ENCODE results near the gene SLC44A5. TPM values are rescaled to one million over a fixed set of nuclear protein-coding genes. Genes with fewer than 3 reads are reported as not detected.
"Not testable (repeated sequence)": the region's sequence is repeated elsewhere in the genome, so short reads cannot be mapped to it uniquely, and the experiment has no call there.

The SLC44A5 gene
- total RNA-seq, 1 donor from 2014 or later: 5.3 TPM

GRCh38 chr1:75275631-75276030 is 335.3 kb downstream of the SLC44A5 start:
- no peak for DNase-seq (ENCODE audit: low spot score)

DNA sequence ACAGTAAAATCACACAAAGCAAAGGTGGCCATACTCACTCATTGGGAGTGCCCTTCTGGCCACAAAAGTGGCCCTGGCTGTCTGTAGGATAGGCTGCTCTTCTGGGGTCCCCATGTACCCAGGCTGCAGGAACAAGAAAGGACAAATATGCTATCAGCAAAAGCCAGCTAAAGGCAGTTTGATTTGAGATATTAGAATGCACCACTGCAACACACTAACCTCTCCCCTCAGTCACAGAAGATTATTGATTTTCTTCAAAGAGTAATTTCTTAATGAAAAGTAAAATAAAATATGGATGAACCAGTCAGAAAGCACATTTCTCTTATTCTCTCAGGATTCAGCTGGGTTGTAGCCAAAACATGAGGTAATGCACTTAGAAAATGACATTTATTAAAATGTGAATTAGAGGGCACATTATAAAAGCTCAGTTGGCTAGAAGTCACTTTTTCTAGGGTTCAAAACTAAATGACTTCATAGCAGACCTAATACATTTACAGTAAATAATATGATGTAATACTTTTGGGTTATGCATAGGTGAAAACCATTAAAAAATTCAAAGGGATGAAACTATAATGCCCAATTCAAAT is 335.9 kb downstream of the SLC44A5 start:
- DNase-seq (ENCODE audit: low spot score): no peak

GRCh38 chr1:75273110-75273509 is 337.8 kb downstream of the SLC44A5 start:
- no peak for DNase-seq (ENCODE audit: low spot score)

- DNase-seq (ENCODE audit: low spot score): peak; percentile 50
These were observed 345.1 kb downstream of the SLC44A5 start for GRCh38 chr1:75265792-75266191.

- DNase-seq (ENCODE audit: low spot score): no peak
These were observed 346.8 kb downstream of the SLC44A5 start for GRCh38 chr1:75264112-75264511.

GRCh38 chr1:75263616-75264015 is 347.3 kb downstream of the SLC44A5 start:
- not testable (repeated sequence) for DNase-seq (ENCODE audit: low spot score)

- DNase-seq (ENCODE audit: low spot score): not testable (repeated sequence)
These were observed 349.0 kb downstream of the SLC44A5 start for GRCh38 chr1:75261946-75262345.

- DNase-seq (ENCODE audit: low spot score): no peak
These were observed 352.6 kb downstream of the SLC44A5 start for GRCh38 chr1:75258351-75258750.

DNA sequence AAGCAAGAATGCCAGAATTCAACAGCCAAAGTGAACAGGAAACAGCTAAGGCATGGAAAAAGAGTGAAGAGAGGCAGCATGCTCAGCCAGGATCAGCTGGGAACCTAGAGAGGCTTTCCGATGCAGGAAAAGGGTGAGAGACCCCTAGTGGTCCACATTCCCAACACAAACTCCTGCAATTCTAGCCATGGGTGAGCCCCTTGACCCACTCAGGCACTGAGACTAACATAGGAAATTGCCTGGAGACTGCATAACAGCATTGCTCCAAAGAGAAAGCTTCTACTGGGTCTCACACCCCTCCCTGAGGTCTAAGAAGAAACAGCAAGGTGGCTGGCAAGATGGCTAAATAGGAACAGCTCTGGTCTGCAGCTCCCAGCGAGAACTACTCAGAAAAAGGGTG is 353.5 kb downstream of the SLC44A5 start:
- DNase-seq (ENCODE audit: low spot score): no peak

DNA sequence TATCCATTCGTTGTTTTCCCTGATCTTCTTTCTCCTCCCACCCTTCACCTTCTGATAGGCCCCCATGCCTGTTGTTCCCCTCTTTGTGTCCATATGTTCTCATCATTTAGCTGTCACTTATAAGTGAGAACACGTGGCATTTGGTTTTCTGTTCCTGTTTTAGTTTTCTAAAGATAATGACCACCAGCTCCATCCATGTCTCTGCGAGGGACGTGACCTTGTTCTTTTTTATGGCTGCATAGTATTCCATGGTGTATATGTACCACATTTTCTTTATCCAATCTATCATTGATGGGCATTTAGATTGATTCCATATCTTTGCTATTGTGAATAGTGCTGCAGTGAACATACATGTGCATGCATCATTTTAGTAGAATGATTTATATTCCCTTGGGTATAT is 360.8 kb downstream of the SLC44A5 start:
- not testable (repeated sequence) for DNase-seq (ENCODE audit: low spot score)

DNA sequence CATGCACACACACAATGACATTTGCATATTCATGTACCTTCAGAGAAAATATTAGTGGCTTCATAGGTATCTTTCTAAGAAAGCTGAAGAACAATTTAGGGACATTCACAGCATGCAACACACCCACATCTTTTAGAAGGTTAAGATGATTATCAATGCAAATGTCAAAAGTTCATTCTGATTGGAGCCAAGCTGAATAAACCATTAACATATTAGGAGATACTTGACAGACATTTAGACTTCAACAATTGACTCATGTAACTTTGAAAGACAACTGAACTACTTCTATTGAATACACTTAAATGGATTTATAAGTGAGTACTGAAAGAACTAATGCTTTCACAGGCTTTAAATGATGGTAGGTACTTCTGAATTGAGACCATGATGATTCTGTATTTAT is 365.7 kb downstream of the SLC44A5 start:
- no peak for DNase-seq (ENCODE audit: low spot score)

GRCh38 chr1:75243124-75243523 is 367.8 kb downstream of the SLC44A5 start:
- DNase-seq (ENCODE audit: low spot score): no peak

DNA sequence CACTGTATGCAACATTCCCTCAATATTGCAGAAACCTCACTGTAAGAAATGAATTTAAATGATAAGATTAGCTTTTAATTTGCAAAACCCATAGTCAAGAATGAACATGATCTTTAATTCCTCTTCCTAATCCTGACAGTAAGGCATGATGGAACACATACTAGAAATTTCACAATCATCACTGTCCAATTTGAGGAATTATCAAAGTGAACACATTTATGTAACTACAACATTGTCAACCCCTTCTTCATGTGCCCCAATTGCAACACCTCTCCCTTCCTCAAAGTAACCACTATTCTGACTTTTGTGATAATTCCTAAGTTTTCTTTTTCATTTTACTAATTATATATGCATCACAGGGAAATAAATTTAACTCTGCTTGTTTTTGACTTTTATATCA is 373.6 kb downstream of the SLC44A5 start:
- no peak for DNase-seq (ENCODE audit: low spot score)

GRCh38 chr1:75234562-75234961 is 376.4 kb downstream of the SLC44A5 start:
- no peak for DNase-seq (ENCODE audit: low spot score)

DNA sequence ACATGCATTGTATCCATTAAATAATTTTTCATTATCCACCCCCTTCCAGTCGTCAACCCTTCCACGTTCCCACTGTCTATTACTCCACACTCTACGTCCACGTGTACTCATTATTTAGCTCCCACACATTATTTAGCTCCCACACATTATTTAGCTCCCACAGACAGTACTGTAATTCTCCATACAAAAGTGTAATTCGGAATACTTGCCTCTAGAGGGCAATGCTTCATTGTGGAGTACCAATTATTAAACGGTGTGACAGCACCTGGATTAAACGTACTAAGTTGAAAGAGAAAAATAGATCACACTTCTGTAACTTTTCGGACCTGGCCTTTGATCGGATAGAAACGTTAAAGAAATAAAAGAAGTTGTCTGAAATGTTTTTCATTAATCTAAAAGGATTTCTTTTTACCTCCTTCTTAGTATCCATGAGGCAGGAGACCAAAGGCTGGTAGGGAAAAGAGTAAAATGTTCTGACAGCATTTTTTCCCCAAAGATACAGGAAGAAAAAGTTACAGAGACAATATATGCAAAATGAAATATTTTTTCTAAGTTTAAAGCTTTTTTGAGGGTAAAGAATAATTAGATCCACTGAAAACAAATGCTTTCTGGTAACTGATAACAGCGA is 377.5 kb downstream of the SLC44A5 start:
- peak; percentile 18 for DNase-seq (ENCODE audit: low spot score)

- DNase-seq (ENCODE audit: low spot score): no peak
These were observed 390.8 kb downstream of the SLC44A5 start for GRCh38 chr1:75220072-75220471.

DNA sequence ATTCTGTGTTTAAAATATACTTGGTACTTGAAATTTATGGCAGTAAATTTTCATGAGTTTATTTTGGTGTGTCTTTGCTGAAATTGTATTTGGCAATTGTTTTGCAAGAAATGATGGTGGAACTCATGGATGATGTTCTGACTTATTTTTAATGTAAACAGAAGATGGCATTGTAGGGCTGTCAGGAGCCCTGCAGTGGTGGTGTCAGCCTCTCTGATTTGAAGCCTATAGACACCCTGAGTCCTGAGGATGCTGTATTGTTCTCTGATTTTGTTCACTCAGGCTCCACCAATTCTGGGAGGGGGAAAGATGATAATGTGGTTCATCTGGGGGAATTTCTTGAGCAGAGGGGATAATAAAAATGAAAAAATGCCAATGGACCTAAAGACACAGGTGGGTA is 396.9 kb downstream of the SLC44A5 start:
- no peak for DNase-seq (ENCODE audit: low spot score)

DNA sequence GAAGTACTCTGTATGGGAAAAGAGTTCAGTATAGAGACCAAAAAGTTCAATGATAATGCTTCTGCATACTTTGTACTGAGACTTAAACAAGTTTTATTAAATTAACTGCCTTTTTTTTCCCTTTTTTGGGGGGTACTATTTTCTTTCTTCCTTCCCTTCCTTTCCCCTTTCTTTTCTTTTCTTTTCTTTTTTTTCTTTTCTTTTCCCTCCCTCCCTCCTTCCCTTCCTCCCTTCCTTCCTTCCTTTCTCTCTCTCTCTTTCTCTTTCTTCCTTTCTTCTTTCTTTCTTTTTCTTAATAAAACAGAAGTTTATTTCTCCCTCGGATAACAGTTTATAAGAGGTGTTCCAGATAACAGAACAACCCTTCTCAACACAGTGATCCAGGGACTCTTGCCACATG is 399.3 kb downstream of the SLC44A5 start:
- no peak for DNase-seq (ENCODE audit: low spot score)

DNA sequence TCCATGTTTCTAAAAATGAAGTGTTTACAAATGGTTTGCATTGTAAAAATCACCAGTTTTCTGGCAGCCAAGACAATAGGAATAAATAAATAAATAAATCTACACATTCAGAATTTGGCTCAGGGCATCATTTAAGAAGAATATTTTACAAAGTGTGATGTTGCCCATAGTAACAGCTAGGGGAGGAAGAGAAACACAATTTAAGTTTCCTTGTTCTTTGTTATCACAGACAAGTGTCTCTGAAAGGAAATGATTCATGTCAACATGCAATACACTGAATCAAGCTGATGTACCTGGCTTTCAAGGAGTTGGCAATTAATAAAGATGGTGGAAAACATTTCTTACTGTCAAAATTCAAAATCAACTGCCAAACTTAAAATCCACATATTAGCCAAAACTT is 402.1 kb downstream of the SLC44A5 start:
- no peak for DNase-seq (ENCODE audit: low spot score)

- peak; percentile 44 for DNase-seq (ENCODE audit: low spot score)
These were observed 407.3 kb downstream of the SLC44A5 start for GRCh38 chr1:75203415-75204277.

DNA sequence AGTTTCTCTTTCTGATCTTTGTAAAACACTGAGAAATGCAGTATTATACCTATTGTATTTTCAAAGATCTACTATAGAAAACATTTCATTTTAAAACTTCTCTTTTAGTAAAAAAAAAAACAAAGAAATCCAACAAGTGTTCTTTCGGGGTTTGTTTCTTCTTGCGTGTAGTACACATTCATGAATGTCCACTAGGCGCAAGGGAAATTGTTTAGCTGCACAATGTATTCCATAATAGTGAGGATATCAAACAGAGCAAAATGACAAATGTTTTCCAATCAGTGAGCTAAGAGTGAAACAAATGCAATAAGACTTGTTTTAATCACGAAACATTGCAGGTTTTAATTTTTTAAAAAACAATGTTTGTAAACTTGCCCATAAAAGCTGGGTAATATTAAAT is 408.2 kb downstream of the SLC44A5 start:
- no peak for DNase-seq (ENCODE audit: low spot score)

DNA sequence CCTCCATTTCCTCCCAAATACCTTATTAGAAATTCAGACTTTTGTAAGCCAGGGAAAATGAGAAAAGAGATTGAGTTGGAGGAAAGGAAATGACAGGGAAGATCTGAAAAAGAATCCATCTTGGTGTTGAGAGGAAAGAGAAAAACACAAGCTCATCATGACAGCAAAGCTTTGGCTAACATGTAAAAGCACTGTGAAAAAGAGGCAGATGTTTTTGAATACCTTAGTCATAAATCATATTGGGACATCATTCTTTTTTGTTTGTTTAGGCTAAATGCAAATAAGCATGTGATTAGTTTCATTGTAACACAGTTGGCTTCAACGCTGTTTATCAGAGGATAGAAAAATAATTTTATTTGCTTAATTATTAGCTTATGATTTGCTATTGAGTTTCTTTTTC is 412.2 kb downstream of the SLC44A5 start:
- DNase-seq (ENCODE audit: low spot score): no peak

GRCh38 chr1:75198163-75198562 is 412.8 kb downstream of the SLC44A5 start:
- DNase-seq (ENCODE audit: low spot score): no peak
